Measurements from ENCODE around the gene LRRFIP1.

LRRFIP1 gene

GRCh38 chr2:237657063-237657462, 29.7 kb downstream of the LRRFIP1 start:
- no peak for DNase-seq
- Histone ChIP-seq H3K27ac (no peak overlapping the region), H3K4me3 (ENCODE audit: low read depth, low read length) (no peak overlapping the region), H3K9me3 (ENCODE audit: severe bottlenecking) (no peaks in the 10 kb centered on the region), H3K36me3 (peaks cover 2% of the 10 kb centered on the region; the same call in 1 of the 2 replicates), H3K27me3 (ENCODE audit: insufficient read depth, low read depth, severe bottlenecking) (no peaks in the 10 kb centered on the region)
- no peak for TF ChIP-seq CTCF (IDR thresholded peaks at IDR 0.05; ENCODE audit: low read depth, low read length)

- Histone ChIP-seq H3K9me3 (ENCODE audit: severe bottlenecking) (no peaks in the 10 kb centered on the region), H3K27ac (no peak overlapping the region), H3K36me3 (no peaks in the 10 kb centered on the region; the same call in 1 of the 2 replicates), H3K27me3 (ENCODE audit: insufficient read depth, low read depth, severe bottlenecking) (no peaks in the 10 kb centered on the region), H3K4me3 (ENCODE audit: low read depth, low read length) (no peak overlapping the region)
- no peak for TF ChIP-seq CTCF (IDR thresholded peaks at IDR 0.05; ENCODE audit: low read depth, low read length)
- DNase-seq: no peak
These were observed 33.1 kb downstream of the LRRFIP1 start for GRCh38 chr2:237660381-237660900.

GRCh38 chr2:237661270-237661669, 33.9 kb downstream of the LRRFIP1 start:
- Histone ChIP-seq H3K27ac (no peak overlapping the region), H3K4me3 (ENCODE audit: low read depth, low read length) (no peak overlapping the region)
- TF ChIP-seq CTCF (IDR thresholded peaks at IDR 0.05; ENCODE audit: low read depth, low read length): no peak

GRCh38 chr2:237661799-237662328, 34.5 kb downstream of the LRRFIP1 start:
- Histone ChIP-seq H3K9me3 (ENCODE audit: severe bottlenecking) (no peaks in the 10 kb centered on the region), H3K27me3 (ENCODE audit: insufficient read depth, low read depth, severe bottlenecking) (no peaks in the 10 kb centered on the region), H3K27ac (no peak overlapping the region), H3K4me3 (ENCODE audit: low read depth, low read length) (no peak overlapping the region), H3K36me3 (no peaks in the 10 kb centered on the region)
- DNase-seq: no peak
- no peak for TF ChIP-seq CTCF (IDR thresholded peaks at IDR 0.05; ENCODE audit: low read depth, low read length)

More at GRCh38 chr2:237661270-237661669, 33.9 kb downstream of the LRRFIP1 start:
- no peak for DNase-seq
- Histone ChIP-seq H3K36me3 (no peaks in the 10 kb centered on the region; the same call in 1 of the 2 replicates), H3K9me3 (ENCODE audit: severe bottlenecking) (no peaks in the 10 kb centered on the region), H3K27me3 (ENCODE audit: insufficient read depth, low read depth, severe bottlenecking) (no peaks in the 10 kb centered on the region)

GRCh38 chr2:237662671-237663093, 35.3 kb downstream of the LRRFIP1 start:
- Histone ChIP-seq H3K36me3 (no peaks in the 10 kb centered on the region), H3K9me3 (ENCODE audit: severe bottlenecking) (no peaks in the 10 kb centered on the region), H3K27ac (no peak overlapping the region), H3K27me3 (ENCODE audit: insufficient read depth, low read depth, severe bottlenecking) (no peaks in the 10 kb centered on the region), H3K4me3 (ENCODE audit: low read depth, low read length) (no peak overlapping the region)
- TF ChIP-seq CTCF (IDR thresholded peaks at IDR 0.05; ENCODE audit: low read depth, low read length): no peak
- DNase-seq: peak; percentile 89

All from WERI-Rb-1 (cell line).